ENCODE measurements around the gene TNFRSF9. TPM values are rescaled to one million over a fixed set of nuclear protein-coding genes. Genes with fewer than 3 reads are reported as not detected.
A peak's percentile ranks its signal among the peaks of the same experiment; 100 is the strongest.

The TNFRSF9 gene
- total and polyA plus RNA-seq, 8 donors: 0.11 to 4.3 (median 0.22) TPM

GRCh38 chr1:7942214-7942921 lies 1.7 kb upstream of the TNFRSF9 start:
- Histone ChIP-seq H3K36me3 (no peaks in the 10 kb centered on the region), H3K4me1 (peaks cover 20 to 58% of the 10 kb centered on the region in 2 donors), H3K27ac (peak overlapping the region in 1 of 2 donors; percentile 95), H3K27me3 (peaks cover 0 to 15% of the 10 kb centered on the region in 2 donors), H3K9me3 (no peaks in the 10 kb centered on the region), H3K4me3 (peak overlapping the region in 1 of 2 donors; percentile 23)
- TF ChIP-seq, protein P1, sequence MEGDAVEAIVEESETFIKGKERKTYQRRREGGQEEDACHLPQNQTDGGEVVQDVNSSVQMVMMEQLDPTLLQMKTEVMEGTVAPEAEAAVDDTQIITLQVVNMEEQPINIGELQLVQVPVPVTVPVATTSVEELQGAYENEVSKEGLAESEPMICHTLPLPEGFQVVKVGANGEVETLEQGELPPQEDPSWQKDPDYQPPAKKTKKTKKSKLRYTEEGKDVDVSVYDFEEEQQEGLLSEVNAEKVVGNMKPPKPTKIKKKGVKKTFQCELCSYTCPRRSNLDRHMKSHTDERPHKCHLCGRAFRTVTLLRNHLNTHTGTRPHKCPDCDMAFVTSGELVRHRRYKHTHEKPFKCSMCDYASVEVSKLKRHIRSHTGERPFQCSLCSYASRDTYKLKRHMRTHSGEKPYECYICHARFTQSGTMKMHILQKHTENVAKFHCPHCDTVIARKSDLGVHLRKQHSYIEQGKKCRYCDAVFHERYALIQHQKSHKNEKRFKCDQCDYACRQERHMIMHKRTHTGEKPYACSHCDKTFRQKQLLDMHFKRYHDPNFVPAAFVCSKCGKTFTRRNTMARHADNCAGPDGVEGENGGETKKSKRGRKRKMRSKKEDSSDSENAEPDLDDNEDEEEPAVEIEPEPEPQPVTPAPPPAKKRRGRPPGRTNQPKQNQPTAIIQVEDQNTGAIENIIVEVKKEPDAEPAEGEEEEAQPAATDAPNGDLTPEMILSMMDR (IDR thresholded peaks at IDR 0.05): peak; percentile 22 to 31
- peak; percentile 73 for ATAC-seq
- intact Hi-C loops (cut with DNase I): no loop called here
- peak in 3 of 4 donors; percentile 61 to 94 (median 69) for DNase-seq

DNA sequence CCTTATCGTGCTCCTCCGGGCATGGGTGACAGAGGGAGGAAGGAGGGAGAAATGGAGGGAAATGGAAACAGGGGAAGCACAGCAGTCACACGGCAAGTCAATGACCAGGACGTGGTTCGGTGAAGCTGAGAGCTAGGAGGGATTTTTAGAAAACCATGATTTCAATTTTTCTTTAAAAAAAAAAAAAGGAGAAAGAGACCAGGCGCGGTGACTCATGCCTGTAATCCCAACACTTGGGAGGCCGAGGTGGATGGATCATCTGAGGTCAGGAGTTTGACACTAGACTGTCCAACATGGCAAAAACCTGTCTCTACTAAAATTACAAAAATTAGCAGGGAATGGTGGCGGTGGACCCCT lies 776 bp upstream of the TNFRSF9 start:
- TF ChIP-seq, protein P1 (IDR thresholded peaks at IDR 0.05): no peak
- intact Hi-C loops (cut with DNase I): no loop called here
- Histone ChIP-seq H3K4me1 (peaks cover 20 to 58% of the 10 kb centered on the region in 2 donors), H3K27me3 (peaks cover 3 to 22% of the 10 kb centered on the region in 2 donors), H3K36me3 (no peaks in the 10 kb centered on the region), H3K9me3 (no peaks in the 10 kb centered on the region), H3K27ac (peak overlapping the region in 1 of 2 donors; percentile 95), H3K4me3 (peak overlapping the region in 1 of 2 donors; percentile 23)
- no peak for ATAC-seq
- no peak for DNase-seq

GRCh38 chr1:7940034-7940433 lies 605 bp downstream of the TNFRSF9 start:
- Histone ChIP-seq H3K27ac (no peak overlapping the region), H3K4me3 (peak overlapping the region in 1 of 2 donors; percentile 4), H3K4me1 (peaks cover 20 to 55% of the 10 kb centered on the region in 2 donors), H3K27me3 (peaks cover 3 to 22% of the 10 kb centered on the region in 2 donors), H3K36me3 (no peaks in the 10 kb centered on the region), H3K9me3 (no peaks in the 10 kb centered on the region)
- ATAC-seq (no peak), DNase-seq (no peak)
- TF ChIP-seq, protein P1 (IDR thresholded peaks at IDR 0.05): no peak
- intact Hi-C loops (cut with DNase I): no loop called here

GRCh38 chr1:7938070-7938469 lies 2.6 kb downstream of the TNFRSF9 start:
- Histone ChIP-seq H3K4me1 (peaks cover 20 to 39% of the 10 kb centered on the region in 2 donors), H3K4me3 (no peak overlapping the region), H3K9me3 (no peaks in the 10 kb centered on the region), H3K27ac (no peak overlapping the region), H3K36me3 (no peaks in the 10 kb centered on the region), H3K27me3 (peaks cover 3 to 26% of the 10 kb centered on the region in 2 donors)
- intact Hi-C loops (cut with DNase I): no loop called here
- ATAC-seq (no peak), DNase-seq (no peak)
- TF ChIP-seq, protein P1 (IDR thresholded peaks at IDR 0.05): no peak

DNA sequence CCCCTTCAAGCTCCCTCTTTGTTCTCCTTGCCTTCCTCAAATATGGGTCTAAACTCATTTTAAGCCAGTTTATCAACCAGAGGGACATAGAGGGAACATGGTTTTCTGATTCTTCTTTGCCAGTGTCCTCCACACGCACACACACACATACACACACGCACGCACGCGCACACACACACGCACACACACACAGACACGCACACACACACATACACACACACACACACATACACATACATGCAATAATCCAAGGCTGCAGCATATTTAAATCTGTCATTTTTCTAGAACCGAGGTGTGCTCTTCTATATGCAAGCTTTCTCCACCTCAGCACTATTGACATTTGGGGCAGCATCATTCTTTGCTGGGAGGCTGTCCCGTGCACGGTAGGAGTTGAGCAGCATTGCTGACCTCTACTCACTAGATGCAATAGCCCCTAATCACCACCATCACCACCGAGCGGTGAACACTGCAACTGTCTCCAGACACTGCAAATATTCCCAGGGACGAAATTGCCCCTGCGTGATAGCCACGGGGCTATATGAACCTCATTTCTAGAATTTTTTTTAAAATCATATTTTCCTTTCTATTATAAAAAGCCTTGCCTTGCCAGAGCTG lies 8.0 kb downstream of the TNFRSF9 start:
- ATAC-seq: no peak
- H3K36me3 ChIP-seq: no peaks in the 10 kb centered on the region
- no peaks in the 10 kb centered on the region for H3K4me1 ChIP-seq
- H3K27me3 ChIP-seq: peaks cover 7 to 25% of the 10 kb centered on the region in 2 donors
- no peak overlapping the region for H3K4me3 ChIP-seq
- DNase-seq: no peak
- TF ChIP-seq, protein P1 (IDR thresholded peaks at IDR 0.05): no peak
- intact Hi-C loops (cut with DNase I): no loop called here
- H3K9me3 ChIP-seq: no peaks in the 10 kb centered on the region
- no peak overlapping the region for H3K27ac ChIP-seq
